CD4-positive, alpha-beta T cell treated with Interleukin-17A for 1 hour (primary cell): ENCODE results near the gene BBX.

Experiments used
- DNase-seq: peaks from one replicate; pipeline ENCODE4 v3.0.0-alpha.2; 2020

BBX gene

DNA sequence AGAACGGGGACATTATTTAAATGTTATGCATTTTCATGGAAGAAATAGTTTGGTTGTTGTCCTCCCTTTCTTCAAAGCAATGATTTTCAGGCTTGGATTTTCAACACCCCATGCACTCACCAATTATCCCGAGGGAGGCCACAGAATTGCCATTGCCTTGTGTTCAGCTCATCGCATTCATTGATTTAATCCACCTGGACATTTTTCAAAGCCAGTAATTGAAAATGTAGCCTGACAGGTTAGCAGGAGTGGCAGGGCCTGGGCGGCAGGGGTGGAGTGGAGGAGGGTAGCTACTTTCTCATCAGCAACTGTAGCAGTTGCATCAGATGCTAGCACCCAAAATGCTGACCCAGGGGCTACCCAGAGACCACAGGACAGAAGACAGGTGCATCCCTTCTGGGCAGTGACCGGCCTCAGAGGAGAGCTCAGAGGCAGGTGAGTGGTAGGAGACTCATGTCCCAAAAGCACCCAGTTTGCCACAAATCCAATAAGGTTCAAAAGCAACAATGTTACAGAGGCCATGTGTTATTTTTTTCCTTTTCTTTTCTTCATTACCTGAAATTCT lies 325.7 kb downstream of the BBX start:
- DNase-seq: no peak

DNA sequence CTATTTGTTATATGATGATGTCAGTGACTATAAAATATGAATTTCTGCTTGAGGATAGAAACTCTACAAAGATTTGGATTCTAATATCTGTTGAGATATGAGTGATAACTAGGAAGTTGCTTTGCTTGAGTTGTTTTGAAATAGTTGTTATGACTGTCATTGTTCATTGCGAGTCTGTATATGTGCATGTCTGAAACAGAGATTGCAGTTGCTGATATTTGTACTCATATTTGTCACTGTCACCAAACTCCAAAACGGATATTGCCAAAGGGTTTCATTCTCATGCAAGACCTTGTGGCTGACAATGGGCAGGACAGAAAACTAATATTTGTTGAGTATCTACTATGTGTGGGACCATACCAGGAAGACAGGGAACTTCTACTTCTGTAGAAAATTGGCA lies 327.9 kb downstream of the BBX start:
- DNase-seq: no peak

- no peak for DNase-seq
These were observed 331.1 kb downstream of the BBX start for GRCh38 chr3:107853821-107854220.

GRCh38 chr3:107854733-107855132 lies 332.0 kb downstream of the BBX start:
- DNase-seq: no peak

DNA sequence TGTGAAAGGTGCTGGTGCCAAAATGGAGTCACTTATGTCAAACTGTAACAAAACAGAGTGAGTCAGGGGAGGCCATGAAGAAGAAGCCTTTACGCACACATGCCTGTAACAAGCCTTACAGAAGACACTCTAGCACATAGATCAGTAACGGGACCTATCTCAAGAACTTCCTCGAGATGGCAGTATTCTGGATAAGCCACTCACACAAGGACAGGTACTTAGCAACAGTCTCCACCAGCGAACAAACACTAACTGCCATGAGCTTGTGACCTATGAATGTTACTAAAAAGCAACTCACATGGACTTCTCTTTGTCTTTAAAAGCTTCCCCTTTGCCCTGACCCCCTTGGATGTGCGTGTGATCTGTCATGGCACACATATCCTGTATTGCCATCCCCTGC lies 332.9 kb downstream of the BBX start:
- DNase-seq: no peak

DNA sequence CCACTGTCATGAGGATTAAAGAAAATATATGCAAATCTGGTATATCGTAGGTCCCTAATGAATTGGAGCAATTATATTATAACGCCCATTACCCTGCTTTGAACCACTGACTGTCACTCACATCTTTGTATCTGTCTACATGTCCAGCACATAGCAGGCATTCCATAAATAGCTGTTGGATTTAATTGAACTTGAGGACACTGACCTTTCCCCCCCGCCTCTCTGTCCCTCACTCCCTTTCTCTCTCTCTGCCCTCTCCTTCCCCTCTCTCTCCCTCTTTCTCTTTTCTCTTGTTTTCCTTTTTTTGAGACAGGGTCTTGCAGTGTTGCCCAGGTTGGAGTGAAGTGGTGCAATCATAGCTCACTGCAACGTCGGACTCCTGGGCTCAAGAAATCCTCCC lies 335.1 kb downstream of the BBX start:
- DNase-seq: no peak

DNA sequence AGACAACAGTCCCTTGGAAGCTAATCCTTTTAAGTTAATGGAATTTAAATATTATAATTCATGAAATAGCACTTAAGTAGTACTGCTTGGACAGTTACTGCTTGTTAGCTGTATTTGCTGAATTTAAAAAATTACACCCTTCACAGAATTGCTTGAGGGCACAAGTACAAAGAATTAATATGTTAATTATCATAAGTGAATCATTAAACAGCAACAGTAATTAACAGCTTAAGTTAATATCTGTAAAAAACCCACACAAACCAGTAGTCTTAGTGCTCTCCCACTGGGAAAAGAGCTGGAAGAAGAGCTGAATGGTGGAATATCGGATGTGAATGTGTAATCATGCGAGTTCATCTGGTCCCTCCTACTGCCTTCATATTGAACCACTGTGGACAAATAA lies 336.1 kb downstream of the BBX start:
- DNase-seq: no peak
